Transverse colon (tissue), 4 donors: ENCODE results near the gene MDFIC.

Experiments
- EP300 ChIP-seq: sonication (generic); formaldehyde crosslinking; IDR thresholded peaks from one replicate; pipeline ENCODE4 v1.6.1; 2017; ENCODE audit warnings: antibody characterized with exemption, low read depth
- POLR2AphosphoS5 ChIP-seq, 3 donors: sonication (generic); formaldehyde crosslinking; IDR thresholded peaks; one replicate each; pipeline ENCODE4 v1.6.1; 2016; ENCODE audit warnings: antibody characterized with exemption in 3 of 3
- TF ChIP-seq, protein P1 (sequence below), 5 experiments: fragments of 200-600 bp in 3 of 5; fragments of 450-650 bp in 2 of 5; sonication (generic) in 3 of 5; IDR thresholded peaks; 1 replicate in 2 of 5; 2 replicates in 3 of 5; pipeline ENCODE4 v1.5.1; 2016 to 2017; ENCODE audit warnings: antibody characterized with exemption in 5 of 5, inconsistent platforms in 3 of 5, mild to moderate bottlenecking in 2 of 5, moderate library complexity in 1 of 5

DNA sequence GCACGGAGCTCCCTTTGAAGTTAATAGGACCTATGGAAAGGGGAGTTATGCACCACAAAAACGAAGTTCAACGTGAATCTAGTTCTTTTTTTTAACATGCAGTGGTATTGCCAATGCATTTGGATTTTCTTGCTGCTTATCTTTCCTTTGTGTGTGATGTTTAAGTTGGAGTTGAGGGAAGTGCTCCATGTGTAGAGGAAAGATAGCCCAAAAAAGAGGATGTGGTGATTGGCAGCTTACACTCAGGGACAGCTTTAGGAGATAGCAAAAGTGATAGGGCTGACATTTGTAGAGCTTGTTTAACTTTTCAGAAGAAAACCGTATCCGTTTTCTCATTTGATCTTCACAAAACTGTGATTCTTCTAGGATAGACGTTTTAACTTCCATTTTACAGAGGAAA lies 101.3 kb downstream of the MDFIC start:
- TF ChIP-seq, protein P1, sequence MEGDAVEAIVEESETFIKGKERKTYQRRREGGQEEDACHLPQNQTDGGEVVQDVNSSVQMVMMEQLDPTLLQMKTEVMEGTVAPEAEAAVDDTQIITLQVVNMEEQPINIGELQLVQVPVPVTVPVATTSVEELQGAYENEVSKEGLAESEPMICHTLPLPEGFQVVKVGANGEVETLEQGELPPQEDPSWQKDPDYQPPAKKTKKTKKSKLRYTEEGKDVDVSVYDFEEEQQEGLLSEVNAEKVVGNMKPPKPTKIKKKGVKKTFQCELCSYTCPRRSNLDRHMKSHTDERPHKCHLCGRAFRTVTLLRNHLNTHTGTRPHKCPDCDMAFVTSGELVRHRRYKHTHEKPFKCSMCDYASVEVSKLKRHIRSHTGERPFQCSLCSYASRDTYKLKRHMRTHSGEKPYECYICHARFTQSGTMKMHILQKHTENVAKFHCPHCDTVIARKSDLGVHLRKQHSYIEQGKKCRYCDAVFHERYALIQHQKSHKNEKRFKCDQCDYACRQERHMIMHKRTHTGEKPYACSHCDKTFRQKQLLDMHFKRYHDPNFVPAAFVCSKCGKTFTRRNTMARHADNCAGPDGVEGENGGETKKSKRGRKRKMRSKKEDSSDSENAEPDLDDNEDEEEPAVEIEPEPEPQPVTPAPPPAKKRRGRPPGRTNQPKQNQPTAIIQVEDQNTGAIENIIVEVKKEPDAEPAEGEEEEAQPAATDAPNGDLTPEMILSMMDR (IDR thresholded peaks at IDR 0.05), result no peak
- TF ChIP-seq POLR2AphosphoS5 (IDR thresholded peaks at IDR 0.05) (no peak), EP300 (no peak)
